ENCODE measurements around the gene ZCWPW2.

- TF ChIP-seq, protein P1, sequence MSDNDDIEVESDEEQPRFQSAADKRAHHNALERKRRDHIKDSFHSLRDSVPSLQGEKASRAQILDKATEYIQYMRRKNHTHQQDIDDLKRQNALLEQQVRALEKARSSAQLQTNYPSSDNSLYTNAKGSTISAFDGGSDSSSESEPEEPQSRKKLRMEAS (IDR thresholded peaks at IDR 0.05) = no peak
- TF ChIP-seq SP1 (IDR thresholded peaks at IDR 0.05) (no peak), CTCF (IDR thresholded peaks at IDR 0.05; ENCODE audit: low read depth, low read length, missing input control) (no peak), TAF1 (conservative IDR thresholded peaks at IDR 0.05) (no peak), RAD21 (IDR thresholded peaks at IDR 0.05) (no peak), NR2F2 (IDR thresholded peaks at IDR 0.05) (no peak), JUND (IDR thresholded peaks at IDR 0.05) (no peak), HNF4G (IDR thresholded peaks at IDR 0.05) (no peak), GABPA (IDR thresholded peaks at IDR 0.05 in 1 of 2, conservative IDR thresholded peaks at IDR 0.05 in 1 of 2) (no peak), FOXA2 (IDR thresholded peaks at IDR 0.05) (no peak), YY1 (IDR thresholded peaks at IDR 0.05) (no peak), EGR1 (IDR thresholded peaks at IDR 0.05; ENCODE audit: low read depth in 2 of 2) (no peak)
- TF ChIP-seq, protein P2, sequence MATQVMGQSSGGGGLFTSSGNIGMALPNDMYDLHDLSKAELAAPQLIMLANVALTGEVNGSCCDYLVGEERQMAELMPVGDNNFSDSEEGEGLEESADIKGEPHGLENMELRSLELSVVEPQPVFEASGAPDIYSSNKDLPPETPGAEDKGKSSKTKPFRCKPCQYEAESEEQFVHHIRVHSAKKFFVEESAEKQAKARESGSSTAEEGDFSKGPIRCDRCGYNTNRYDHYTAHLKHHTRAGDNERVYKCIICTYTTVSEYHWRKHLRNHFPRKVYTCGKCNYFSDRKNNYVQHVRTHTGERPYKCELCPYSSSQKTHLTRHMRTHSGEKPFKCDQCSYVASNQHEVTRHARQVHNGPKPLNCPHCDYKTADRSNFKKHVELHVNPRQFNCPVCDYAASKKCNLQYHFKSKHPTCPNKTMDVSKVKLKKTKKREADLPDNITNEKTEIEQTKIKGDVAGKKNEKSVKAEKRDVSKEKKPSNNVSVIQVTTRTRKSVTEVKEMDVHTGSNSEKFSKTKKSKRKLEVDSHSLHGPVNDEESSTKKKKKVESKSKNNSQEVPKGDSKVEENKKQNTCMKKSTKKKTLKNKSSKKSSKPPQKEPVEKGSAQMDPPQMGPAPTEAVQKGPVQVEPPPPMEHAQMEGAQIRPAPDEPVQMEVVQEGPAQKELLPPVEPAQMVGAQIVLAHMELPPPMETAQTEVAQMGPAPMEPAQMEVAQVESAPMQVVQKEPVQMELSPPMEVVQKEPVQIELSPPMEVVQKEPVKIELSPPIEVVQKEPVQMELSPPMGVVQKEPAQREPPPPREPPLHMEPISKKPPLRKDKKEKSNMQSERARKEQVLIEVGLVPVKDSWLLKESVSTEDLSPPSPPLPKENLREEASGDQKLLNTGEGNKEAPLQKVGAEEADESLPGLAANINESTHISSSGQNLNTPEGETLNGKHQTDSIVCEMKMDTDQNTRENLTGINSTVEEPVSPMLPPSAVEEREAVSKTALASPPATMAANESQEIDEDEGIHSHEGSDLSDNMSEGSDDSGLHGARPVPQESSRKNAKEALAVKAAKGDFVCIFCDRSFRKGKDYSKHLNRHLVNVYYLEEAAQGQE (IDR thresholded peaks at IDR 0.05) = no peak
These were observed 220.8 kb downstream of the ZCWPW2 start for GRCh38 chr3:28569357-28569756.
